Neural crest cell (in vitro differentiated cells): ENCODE data around the gene ANKRD35. TPM values are rescaled to one million over a fixed set of nuclear protein-coding genes. Genes with fewer than 3 reads are reported as not detected.

ENCODE experiments used
- DNase-seq: peaks from one replicate; pipeline ENCODE4 v3.0.0; 2021; ENCODE audit warnings: low read depth, mixed read lengths, low spot score
- H3K27ac Mint-ChIP-seq: one replicate; pipeline ENCODE4 v1.8.0; 2021; ENCODE audit warnings: mild to moderate bottlenecking, mixed read lengths; ENCODE audit not compliant: unreplicated experiment
- H3K27me3 Mint-ChIP-seq: 2 replicates; pipeline ENCODE4 v1.8.0; 2021; ENCODE audit warnings: low read depth, mild to moderate bottlenecking, mixed read lengths
- H3K36me3 Mint-ChIP-seq: 2 replicates; pipeline ENCODE4 v1.8.0; 2021; ENCODE audit warnings: low read depth, mild to moderate bottlenecking, mixed read lengths
- H3K4me1 Mint-ChIP-seq: 2 replicates; pipeline ENCODE4 v1.8.0; 2021; ENCODE audit warnings: mixed read lengths
- H3K4me3 Mint-ChIP-seq: one replicate; pipeline ENCODE4 v1.8.0; 2021; ENCODE audit warnings: mild to moderate bottlenecking, mixed read lengths
- H3K9me3 Mint-ChIP-seq: 2 replicates; pipeline ENCODE4 v1.8.0; 2021; ENCODE audit warnings: mixed read lengths
- CTCF ChIP-seq: fragments of 200-600 bp; sonication (generic); conservative IDR thresholded peaks from 2 replicates; pipeline ENCODE4 v1.5.0; 2021; ENCODE audit warnings: antibody characterized with exemption, mild to moderate bottlenecking
- total RNA-seq: library from RNA; stranded (reverse); gene quantifications from 2 replicates; pipeline ENCODE4 v1.2.1, GENCODE V29; 2021

ANKRD35 gene
- total RNA-seq, 1 donor from 2014 or later = 0.07 TPM

- Mint-ChIP-seq H3K27me3 (peaks cover 10% of the 10 kb centered on the region), H3K36me3 (peaks cover 18% of the 10 kb centered on the region), H3K9me3 (no peaks in the 10 kb centered on the region), H3K4me3 (peak within 1 kb of the TSS; percentile 97), H3K4me1 (peaks cover 12% of the 10 kb centered on the region), H3K27ac (peak within 1 kb of the TSS; percentile 93)
- DNase-seq = peak; percentile 93
- no peak for TF ChIP-seq CTCF
Measured at GRCh38 chr1:145858901-145859490, 26.7 kb downstream of the ANKRD35 start, which contains the start of gene PIAS3. Gene PIAS3, minus strand, starts transcription at chr1:145859081. Its CDS starts 91 bp downstream, at chr1:145858990.

GRCh38 chr1:145858238-145858900 lies 27.3 kb downstream of the ANKRD35 start:
- peaks cover 4% of the 10 kb centered on the region for H3K27me3 Mint-ChIP-seq
- no peaks in the 10 kb centered on the region for H3K9me3 Mint-ChIP-seq
- peaks cover 14% of the 10 kb centered on the region for H3K4me1 Mint-ChIP-seq
- peak overlapping the region; percentile 97 for H3K4me3 Mint-ChIP-seq
- peaks cover 22% of the 10 kb centered on the region for H3K36me3 Mint-ChIP-seq
- peak; percentile 45 for DNase-seq
- H3K27ac Mint-ChIP-seq = peak overlapping the region; percentile 50
- no peak for TF ChIP-seq CTCF

GRCh38 chr1:145857170-145857569 lies 28.5 kb downstream of the ANKRD35 start:
- TF ChIP-seq CTCF = no peak
- no peak for DNase-seq
- Mint-ChIP-seq H3K27ac (no peak overlapping the region), H3K9me3 (no peaks in the 10 kb centered on the region), H3K4me3 (peak overlapping the region; percentile 84), H3K27me3 (no peaks in the 10 kb centered on the region), H3K36me3 (peaks cover 26% of the 10 kb centered on the region), H3K4me1 (peaks cover 14% of the 10 kb centered on the region)

- H3K27me3 Mint-ChIP-seq = no peaks in the 10 kb centered on the region
- DNase-seq = no peak
- peaks cover 33% of the 10 kb centered on the region for H3K36me3 Mint-ChIP-seq
- no peak overlapping the region for H3K27ac Mint-ChIP-seq
- H3K9me3 Mint-ChIP-seq = no peaks in the 10 kb centered on the region
- no peak for TF ChIP-seq CTCF
- peak overlapping the region; percentile 84 for H3K4me3 Mint-ChIP-seq
- H3K4me1 Mint-ChIP-seq = peaks cover 14% of the 10 kb centered on the region
Measured at GRCh38 chr1:145855426-145855948, 30.2 kb downstream of the ANKRD35 start.

- Mint-ChIP-seq H3K27ac (no peak overlapping the region), H3K27me3 (no peaks in the 10 kb centered on the region), H3K4me3 (no peak overlapping the region), H3K9me3 (no peaks in the 10 kb centered on the region), H3K36me3 (peaks cover 26% of the 10 kb centered on the region), H3K4me1 (peaks cover 9% of the 10 kb centered on the region)
- peak; percentile 31 for TF ChIP-seq CTCF
- DNase-seq = no peak
Measured at GRCh38 chr1:145849356-145850160, 36.1 kb downstream of the ANKRD35 start.
